GM19193 (cell line): ENCODE data around the gene MARK4.

Experiments used
- POLR2A ChIP-seq: IDR thresholded peaks from 4 replicates; pipeline ENCODE4 v1.6.1; 2011; ENCODE audit not compliant: insufficient read depth, insufficient read length; ENCODE audit errors: extremely low read depth

Gene MARK4

DNA sequence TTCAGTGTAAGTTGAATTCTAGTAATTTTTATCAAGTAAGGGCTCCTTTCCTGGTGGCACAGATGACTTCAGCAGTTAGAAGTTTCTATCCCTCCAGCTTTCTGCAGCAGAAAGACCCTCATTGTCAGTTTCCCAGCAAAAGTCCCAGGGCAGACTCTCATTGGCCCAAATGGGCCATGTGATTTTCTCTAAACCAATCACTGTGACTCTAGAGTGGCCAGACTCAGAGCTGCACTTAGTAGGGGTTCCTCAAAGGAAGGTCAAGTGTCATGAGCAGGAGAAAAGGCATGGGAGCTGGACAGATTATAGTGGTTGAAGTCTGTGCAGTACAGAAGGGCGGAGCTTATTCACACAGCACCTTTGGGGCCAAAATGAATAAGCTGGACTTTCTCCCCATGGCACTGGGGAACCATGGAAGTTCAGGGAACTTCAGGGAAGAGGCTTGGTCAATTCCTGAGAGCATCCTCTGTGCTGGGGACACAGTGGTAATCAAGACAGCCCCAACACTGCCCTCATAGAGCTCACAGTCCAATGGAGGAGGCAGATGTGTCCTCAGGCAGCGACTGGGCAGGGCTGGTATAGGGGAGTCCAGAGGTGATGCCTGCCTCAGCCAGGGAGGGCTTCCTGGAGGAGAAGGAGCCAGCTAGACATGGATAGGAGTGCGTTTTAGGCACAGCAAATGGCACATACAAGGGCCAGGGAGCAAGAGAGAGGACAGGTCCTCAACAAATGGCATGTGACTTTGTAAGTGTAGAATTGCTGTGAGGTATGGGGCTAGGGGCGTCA lies 53.3 kb downstream of the MARK4 start:
- no peak for TF ChIP-seq POLR2A

- no peak for TF ChIP-seq POLR2A
These were observed 53.9 kb downstream of the MARK4 start for GRCh38 chr19:45305007-45305406.

GRCh38 chr19:45305421-45305820 lies 54.4 kb downstream of the MARK4 start:
- no peak for TF ChIP-seq POLR2A

DNA sequence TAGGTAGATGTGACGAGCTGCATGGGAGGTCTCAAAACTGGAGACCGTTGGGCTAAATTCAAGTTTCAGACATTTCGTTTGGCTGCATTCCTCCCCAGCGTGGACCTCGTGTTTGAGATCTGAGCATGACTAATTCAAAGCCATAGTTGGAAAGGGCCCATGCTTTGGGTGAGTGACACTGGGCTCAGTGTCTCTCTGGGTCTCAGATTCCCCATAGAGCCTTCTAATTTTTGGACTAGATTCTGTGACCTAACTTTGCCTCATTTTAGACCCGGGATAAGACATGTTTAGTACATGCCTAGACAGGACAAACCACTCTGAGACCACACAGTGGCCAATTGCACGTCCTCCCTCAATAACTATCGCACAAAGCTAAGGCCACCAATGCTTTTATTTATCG lies 55.0 kb downstream of the MARK4 start:
- TF ChIP-seq POLR2A = no peak

GRCh38 chr19:45306518-45307027 lies 55.5 kb downstream of the MARK4 start:
- TF ChIP-seq POLR2A = no peak

- no peak for TF ChIP-seq POLR2A
These were observed 56.3 kb downstream of the MARK4 start for GRCh38 chr19:45307361-45307760.

GRCh38 chr19:45311621-45312020 lies 60.5 kb downstream of the MARK4 start:
- no peak for TF ChIP-seq POLR2A

DNA sequence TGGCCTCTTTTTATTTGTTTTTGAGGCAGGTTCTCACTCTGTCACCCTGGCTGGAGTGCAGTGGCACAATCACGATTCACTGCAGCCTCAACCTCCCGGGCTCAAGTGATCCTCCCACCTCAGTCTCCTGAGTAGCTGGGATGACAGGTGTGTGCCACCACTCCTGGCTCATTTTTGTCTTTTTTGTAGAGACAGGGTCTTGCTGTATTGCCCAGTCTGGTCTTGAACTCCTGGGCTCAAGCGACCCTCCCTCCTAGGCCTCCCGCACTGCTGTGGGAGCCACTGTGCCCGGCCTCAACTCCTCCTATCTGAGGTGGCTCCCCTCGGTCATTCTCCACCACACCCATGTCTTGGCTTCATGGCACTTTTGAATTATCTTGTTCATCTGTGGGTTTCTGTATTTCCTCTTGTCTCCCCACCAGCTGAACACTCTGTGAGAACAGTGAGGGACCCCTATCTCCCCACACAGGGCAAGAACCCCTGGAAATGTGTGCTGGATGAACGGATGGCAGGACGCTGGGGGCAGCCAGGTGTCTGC lies 63.7 kb downstream of the MARK4 start:
- TF ChIP-seq POLR2A = no peak

- no peak for TF ChIP-seq POLR2A
These were observed 64.2 kb downstream of the MARK4 start for GRCh38 chr19:45315304-45315703.

DNA sequence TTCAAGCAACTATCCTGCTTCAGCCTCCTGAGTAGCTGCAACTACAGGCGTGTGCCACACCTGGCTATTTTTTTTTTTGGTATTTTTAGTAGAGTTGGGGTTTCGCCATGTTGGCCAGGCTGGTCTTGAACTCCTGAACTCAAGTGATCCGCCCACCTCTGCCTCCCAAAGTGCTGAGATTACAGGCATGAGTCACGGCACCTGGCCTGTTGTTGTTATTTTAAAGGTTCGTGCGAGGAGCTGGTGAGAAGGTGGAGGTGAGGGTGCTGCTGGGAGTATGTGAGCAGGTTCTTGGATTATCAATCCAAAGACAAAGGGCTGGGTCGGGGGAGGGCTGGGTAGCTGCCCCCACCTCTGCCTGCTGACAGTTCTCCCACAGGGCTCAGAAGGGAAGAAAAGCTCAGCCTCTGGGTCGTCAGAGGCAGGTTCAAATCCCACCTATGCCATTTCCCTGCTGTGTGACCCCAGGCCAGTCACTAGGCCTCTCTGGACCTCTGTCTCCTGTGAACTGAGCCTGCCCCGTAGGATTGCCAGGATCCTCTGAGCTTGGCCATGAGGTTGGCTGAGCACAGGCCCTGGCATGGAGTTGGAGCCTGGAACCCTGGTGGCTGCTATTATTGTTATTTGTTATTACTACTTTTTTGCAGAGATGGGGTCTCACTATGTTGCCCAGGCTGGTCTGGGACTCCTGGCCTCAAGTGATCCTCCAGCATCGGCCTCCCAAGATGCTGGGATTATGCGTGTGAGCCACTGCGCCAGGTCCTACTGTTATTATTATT lies 70.1 kb downstream of the MARK4 start:
- TF ChIP-seq POLR2A = no peak

- TF ChIP-seq POLR2A = no peak
These were observed 70.8 kb downstream of the MARK4 start for GRCh38 chr19:45321848-45322247.

DNA sequence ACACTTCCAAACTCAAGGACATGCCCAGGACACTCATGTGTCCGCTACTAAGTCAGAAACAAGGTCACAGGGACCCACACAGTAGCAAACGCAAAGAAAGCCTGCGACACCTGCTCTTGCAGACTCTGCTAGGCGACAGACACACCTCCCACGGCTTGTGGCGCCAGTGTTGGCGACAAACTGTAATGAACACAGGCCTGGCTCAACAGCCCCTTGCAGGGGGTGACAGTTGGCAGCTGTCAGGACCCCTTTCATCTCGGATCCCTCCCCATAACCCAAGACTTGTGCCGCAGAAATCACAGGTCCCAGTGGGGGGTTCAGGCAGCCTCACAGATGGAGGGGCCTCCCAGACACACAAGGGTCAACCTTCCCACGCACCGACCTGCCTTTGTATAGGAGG lies 71.2 kb downstream of the MARK4 start:
- no peak for TF ChIP-seq POLR2A

DNA sequence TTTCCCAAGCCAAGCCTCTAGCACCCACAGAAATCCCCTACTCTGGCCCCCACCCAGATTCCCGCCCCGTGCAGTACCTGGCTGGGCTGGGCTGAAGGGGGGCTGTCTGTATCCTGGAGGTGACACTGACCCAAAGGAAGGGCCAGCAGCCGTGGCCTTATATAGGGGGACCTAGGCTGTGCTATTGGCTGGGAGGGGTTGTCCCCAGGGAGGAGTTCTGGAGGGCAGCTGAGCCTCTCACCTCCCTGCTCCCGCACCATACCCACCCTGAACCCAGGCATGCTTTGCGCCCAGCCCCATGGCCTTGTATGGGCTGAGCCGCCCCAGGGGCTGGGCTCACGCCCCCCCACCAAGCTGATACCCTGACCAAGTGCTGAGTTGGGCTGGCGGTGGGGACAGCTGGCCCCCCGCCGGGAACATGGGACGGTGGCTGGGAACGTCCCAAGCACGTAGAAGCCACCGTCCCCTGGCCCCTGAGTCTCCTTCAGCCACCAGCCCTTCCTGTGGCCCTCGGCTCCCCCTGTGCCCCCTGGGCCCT lies 71.7 kb downstream of the MARK4 start, which contains the start of gene CKM:
CKM (minus strand) TSS at position 132 of the 538 bp plus-strand sequence. CDS start 3,162 bp downstream, outside the sequence.
- no peak for TF ChIP-seq POLR2A

DNA sequence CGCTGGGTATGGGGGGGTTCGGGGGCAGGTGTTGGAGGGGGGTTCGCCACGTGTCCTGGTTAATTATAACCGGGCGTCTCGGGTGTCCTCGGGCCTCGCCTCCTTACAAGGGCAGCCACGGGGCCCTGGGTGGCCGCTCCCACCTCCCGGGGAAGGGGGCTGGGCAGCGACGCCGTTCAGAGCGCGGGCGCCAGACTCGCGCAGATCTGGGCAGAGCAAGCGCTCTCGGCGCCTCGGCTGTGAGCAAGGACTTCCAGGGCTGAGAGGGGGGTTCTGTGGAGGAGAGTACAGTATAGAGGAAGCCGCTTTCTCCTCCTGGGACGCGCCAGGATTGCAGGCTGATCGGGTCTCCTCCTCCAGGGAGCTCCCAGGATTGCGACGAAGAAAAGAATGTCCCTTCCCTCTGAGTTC lies 72.6 kb downstream of the MARK4 start:
- TF ChIP-seq POLR2A = no peak

DNA sequence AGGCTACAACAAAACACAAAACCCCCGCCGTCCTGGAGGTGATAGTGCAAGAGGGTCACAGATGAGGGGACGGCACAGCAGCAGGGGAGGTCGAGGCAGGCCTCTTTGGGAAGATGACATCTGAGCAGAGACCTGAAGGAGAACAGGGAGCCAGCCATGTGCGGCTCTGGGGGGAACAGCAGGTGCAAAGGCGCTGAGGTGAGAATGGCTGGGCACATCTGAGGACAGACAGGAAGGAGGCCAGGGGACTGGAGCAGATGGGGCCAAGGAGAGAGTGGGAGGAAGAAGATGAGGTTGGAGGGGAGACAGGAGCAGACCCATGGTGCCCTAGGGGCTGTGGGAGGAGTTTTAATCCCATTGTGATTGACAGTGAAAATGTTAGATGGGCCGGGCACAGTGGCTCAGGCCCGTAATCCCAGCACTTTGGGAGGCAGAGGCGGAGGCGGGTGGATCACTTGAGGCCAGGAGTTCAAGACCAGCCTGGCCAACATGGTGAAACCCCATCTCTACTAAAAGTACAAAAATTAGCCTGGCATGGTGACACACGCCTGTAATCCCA lies 73.4 kb downstream of the MARK4 start:
- TF ChIP-seq POLR2A = no peak
